GM18907 (cell line): Measurements from ENCODE around the gene KCNE2.
"Not testable (repeated sequence)": the region's sequence is repeated elsewhere in the genome, so short reads cannot be mapped to it uniquely, and the experiment has no call there.

Experiments
- ATAC-seq: cut with Tn5 transposase; IDR thresholded peaks from one replicate; pipeline ENCODE4 v1.9.1; 2021; ENCODE audit warnings: mild to moderate bottlenecking, moderate library complexity; ENCODE audit not compliant: unreplicated experiment

The KCNE2 gene

GRCh38 chr21:34352556-34352955 lies 11.2 kb upstream of the KCNE2 start:
- ATAC-seq, result no peak

GRCh38 chr21:34353182-34353581 lies 10.6 kb upstream of the KCNE2 start:
- no peak for ATAC-seq

DNA sequence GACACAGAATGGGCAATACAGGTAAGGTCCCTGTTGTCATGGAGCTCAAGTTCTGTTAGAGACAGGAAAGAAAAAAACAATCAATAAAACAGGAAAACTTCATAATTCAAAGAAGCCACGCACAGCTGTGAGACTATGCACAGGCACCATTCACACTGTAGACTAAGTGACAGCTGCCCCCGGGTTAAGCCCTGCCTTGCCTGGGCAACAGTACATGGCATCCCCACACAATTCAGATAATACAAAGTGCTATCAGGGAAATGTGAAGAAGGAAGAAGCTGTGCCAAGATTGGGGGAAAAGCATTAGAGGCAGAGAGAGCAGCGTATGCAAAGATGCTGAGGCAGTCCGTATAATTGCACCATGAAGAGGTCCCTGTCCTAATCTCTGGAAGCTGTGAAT lies 9.0 kb upstream of the KCNE2 start:
- no peak for ATAC-seq

GRCh38 chr21:34355570-34355969 lies 8.2 kb upstream of the KCNE2 start:
- no peak for ATAC-seq

DNA sequence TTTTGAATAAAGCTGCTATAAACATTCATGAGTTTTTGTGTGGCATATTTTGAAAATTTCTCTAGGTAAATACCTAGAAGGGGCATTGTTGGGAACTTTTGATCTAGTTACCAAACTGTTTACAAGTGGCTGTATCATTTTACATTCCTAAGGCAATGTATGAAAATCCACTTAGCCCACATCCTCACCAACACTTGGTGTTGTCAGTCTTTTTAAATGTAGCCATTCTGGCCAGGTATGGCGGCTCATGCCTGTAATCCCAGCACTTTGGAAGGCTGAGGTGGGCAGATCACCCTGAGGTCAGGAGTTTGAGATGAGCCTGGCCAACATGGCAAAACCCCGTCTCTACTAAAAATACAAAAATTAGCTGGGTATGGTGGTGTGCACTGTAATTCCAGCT lies 5.9 kb upstream of the KCNE2 start:
- no peak for ATAC-seq

DNA sequence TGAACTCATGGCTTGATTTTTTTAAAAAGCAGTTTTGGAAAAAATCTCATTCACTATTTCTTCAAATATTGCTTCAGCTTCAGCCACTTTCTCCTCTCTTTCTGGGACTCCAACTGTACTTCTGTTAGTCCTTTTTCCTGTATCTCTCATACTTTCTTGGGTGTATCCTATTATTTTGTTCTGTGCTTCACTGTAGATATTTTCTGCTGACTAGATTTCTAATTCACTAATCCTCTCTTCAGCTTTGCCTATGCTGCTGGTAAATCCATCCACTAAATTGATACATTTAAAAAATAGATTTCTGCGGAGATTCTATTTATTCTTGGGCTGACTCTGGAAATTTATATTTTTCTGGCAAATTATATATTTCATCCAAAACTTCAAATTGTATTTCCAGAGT lies 4.9 kb upstream of the KCNE2 start:
- no peak for ATAC-seq

- ATAC-seq, result no peak
Measured at GRCh38 chr21:34360488-34361241, 3.1 kb upstream of the KCNE2 start.

GRCh38 chr21:34362136-34362444 lies 1.7 kb upstream of the KCNE2 start:
- ATAC-seq, result no peak

DNA sequence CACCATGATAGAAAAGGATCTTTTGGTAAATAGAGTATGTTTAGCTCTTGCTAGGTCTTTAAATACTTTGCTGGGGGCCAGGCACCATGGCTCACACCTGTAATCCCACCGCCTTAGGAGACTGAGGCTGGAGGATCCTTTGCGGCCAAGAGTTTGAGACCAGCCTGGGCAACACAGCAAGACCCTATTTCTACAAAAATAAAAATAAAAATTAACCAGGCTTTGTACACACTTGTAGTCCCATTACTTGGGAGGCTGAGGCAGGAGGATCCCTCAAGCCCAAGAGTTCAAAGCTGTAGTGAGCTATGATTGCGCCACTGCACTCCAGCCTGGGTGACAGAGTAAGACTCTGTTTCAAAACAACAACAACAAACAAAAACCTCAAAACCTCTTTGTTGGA lies 1.1 kb upstream of the KCNE2 start:
- ATAC-seq, result no peak

- ATAC-seq, result no peak
Measured at GRCh38 chr21:34364921-34365320, 1.1 kb downstream of the KCNE2 start.

DNA sequence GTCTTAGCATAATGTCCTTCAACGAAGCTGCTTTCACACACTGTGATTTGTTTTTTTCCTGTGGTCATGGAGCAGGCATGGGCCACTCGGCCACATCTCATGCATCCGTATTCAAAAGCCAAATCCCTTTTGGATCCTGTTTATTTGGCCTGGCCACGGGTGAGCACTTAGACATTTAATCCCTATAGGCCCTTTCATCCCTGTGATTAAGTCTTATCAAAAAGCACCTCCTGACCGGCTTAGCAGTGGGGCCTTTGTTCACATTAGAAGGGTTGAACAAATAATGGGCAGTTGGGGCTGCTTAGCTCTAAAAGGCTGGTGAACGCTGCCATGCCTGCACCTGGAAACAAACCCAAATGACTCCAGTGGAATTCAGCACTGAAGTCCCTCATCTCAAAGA lies 2.0 kb downstream of the KCNE2 start:
- no peak for ATAC-seq

- no peak for ATAC-seq
Measured at GRCh38 chr21:34367320-34367935, 3.6 kb downstream of the KCNE2 start.

- ATAC-seq, result no peak
Measured at GRCh38 chr21:34369741-34370140, 5.9 kb downstream of the KCNE2 start.

DNA sequence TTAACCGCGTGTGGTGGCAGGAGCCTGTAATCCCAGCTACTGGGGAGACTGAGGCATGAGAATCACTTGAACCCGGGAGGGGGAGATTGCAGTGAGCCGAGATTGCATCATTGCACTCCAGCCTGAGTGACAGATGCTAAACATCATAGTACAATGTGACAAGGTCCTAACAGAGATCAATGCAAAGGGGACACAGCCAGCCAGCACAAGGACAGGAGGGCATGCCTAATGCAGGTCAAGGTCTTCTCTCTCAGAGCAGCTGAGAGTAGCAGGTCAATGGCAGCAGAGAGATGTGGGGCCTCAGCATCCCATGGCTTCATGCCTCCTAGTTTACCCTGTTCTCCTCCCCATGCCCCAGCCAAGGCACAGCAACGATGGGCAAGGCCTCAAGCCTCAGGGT lies 8.5 kb downstream of the KCNE2 start:
- no peak for ATAC-seq

DNA sequence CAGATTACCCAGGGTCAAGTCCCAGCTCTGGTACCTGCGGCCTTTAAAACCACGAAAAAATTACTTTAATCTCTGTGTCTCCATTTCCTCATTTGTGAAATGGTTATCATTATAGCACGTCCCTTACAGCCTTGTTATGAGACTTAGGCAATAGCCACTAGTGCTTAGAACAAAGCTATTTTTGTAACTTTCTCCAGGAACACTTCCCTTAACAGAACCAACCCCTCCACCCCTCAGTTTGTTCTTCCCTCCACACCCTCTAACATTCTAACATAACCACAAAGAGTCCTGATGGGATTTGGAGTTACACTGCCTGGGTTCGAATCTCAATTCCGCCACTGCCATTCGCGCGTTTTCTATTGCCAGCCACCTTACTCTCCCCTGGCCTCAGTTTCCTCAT lies 10.7 kb downstream of the KCNE2 start:
- not testable (repeated sequence) for ATAC-seq

GRCh38 chr21:34374940-34375618 lies 11.3 kb downstream of the KCNE2 start, which contains the start of gene SMIM11:
SMIM11 (plus strand) TSS chr21:34375507; CDS start chr21:34379505, 3,998 bp downstream.
- ATAC-seq, result peak; percentile 92

DNA sequence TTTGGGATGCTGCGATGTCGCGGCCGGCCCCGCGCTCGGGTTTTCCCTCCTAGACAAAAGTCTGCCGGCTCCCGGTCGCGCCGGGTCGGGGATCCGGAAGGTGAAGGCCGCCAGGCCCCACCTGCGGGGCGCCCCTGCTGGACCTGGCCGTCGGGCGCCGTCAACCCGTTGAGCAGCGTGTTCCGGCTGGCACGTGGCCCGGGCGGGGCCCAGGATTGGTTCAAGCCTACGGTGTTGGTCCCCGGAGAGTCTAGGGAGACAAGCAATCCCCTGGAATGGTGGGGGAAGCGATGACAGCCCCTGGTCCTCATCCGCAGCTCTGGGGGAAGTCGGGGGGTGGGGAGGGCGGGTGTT lies 11.8 kb downstream of the KCNE2 start:
- ATAC-seq, result peak; percentile 71

DNA sequence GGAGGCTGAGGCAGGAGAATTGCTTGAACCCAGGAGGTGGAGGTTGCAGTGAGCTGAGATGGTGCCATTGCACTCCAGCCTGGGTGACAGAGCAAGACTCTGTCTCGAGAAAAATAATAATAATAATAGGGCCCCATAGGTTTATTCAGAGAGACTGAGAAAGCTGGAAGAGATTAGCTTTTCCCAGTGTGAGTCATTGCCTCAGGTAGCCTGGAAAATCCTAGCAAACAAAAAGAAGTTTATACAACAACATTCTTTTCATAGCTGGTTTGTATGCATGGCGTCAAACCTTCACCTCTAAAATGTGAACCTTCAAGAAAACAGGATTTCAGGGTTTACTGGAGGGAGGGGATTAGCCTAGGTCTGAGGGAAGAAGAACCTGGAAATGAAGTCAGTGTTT lies 19.3 kb downstream of the KCNE2 start:
- not testable (repeated sequence) for ATAC-seq

DNA sequence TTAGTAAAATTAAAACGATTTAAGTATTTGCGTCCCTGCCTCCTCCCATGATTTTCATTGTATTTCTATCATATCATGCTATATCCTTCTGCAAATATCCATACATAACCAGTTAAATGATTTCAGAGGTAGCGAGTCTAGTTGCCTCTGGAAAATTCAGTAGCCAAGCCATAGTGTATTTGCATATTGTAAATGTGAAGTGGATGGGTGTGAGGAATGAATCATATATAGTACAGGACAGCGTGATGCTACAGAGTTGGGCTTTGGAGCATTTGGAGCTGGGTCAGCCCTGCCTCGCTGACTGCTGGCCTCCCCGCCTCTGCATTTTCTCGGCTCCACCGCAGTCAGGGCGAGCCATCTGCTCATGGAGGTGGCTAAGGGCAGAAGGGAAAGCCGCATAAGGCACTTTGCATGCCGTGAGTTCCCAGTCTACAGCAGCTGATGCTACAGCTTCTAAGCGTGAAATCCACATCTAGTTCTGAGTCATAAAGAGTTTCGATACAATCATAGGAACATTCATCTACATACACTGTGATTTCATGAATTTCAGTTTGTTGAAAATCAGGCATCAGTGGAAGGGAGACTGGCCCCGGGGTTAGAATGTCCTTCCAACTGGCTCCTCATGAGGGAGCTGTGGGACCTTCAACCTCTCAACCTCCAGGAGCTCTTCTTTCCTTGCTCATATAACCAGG lies 20.1 kb downstream of the KCNE2 start:
- ATAC-seq, result peak; percentile 77

DNA sequence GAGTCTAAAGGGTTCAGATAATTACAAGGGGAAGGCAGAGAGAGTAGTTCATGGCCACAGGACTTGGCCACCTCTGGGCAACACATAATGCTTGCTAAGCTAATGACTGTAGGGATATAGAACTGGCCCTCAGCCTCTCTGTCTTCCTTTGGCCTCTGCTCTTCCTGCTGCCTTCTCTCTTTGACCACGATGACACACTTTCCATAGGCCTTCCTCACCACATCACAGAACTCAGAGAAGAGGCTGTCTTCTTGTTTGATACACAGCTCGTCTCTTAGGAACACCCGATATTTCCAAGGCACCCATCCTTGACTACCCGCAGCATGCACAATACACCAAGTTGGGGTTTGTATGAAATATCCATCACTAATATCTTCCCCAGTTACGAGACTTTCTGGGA lies 36.7 kb downstream of the KCNE2 start:
- ATAC-seq, result not testable (repeated sequence)

DNA sequence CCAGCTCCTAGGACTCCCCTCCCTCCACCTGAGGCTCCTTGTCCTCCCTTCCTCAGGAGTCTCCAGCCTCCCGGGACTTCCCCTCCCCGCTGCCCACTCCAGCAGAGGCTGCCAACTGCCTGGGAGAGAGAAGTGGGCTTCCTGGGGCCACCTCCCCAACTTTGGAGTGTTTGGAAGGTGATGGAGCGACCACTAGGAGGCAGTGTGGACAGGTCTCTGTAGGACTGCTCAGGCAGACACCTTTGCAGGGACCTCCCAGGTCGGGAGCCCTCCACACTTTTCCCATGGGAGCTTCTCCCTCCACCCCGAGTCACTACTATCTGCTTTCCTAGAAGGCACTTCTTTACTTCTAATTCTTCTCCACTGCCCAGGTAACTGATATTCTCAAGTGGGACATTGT lies 40.9 kb downstream of the KCNE2 start:
- ATAC-seq, result not testable (repeated sequence)

GRCh38 chr21:34405686-34406085 lies 41.9 kb downstream of the KCNE2 start:
- ATAC-seq, result not testable (repeated sequence)
